Naive B cell (primary cell): ENCODE measurements around the gene HOXA13. TPM values are rescaled to one million over a fixed set of nuclear protein-coding genes. Genes with fewer than 3 reads are reported as not detected.

Experiments used
- ATAC-seq, 2 donors: fragments of 150-1000 bp; cut with Tn5 transposase; 2 replicates each; pipeline ENCODE4 v1.10.0; 2021; ENCODE audit warnings: low read depth in 2 of 2, mild to moderate bottlenecking in 2 of 2, moderate library complexity in 2 of 2
- DNase-seq: peaks from one replicate; pipeline ENCODE4 v3.0.0; 2022
- H3K27ac Mint-ChIP-seq, 6 donors: one replicate each; pipeline ENCODE4 v1.8.0; 2020 to 2022; ENCODE audit warnings: mild to moderate bottlenecking in 6 of 6, mixed read lengths in 6 of 6, moderate library complexity in 5 of 6, inconsistent platforms in 2 of 6
- H3K27me3 Mint-ChIP-seq, 3 donors: one replicate each; pipeline ENCODE4 v1.8.0; 2021 to 2022; ENCODE audit warnings: mixed read lengths in 3 of 3, mild to moderate bottlenecking in 1 of 3
- H3K36me3 Mint-ChIP-seq, 2 donors: one replicate each; pipeline ENCODE4 v1.8.0; 2020 to 2022; ENCODE audit warnings: mixed read lengths in 2 of 2, inconsistent platforms in 1 of 2, mild to moderate bottlenecking in 1 of 2
- H3K4me1 Mint-ChIP-seq, 3 donors: one replicate each; pipeline ENCODE4 v1.8.0; 2020 to 2022; ENCODE audit warnings: mixed read lengths in 3 of 3, inconsistent platforms in 1 of 3, mild to moderate bottlenecking in 1 of 3, moderate library complexity in 1 of 3
- H3K4me3 Mint-ChIP-seq, 8 donors: one replicate each; pipeline ENCODE4 v1.8.0; 2020 to 2022; ENCODE audit warnings: mild to moderate bottlenecking in 8 of 8, mixed read lengths in 8 of 8, moderate library complexity in 8 of 8, inconsistent platforms in 2 of 8
- H3K9me3 Mint-ChIP-seq, 7 donors: one replicate each; pipeline ENCODE4 v1.8.0; 2020 to 2022; ENCODE audit warnings: mixed read lengths in 7 of 7, mild to moderate bottlenecking in 5 of 7, inconsistent platforms in 2 of 7, moderate library complexity in 1 of 7
- polyA plus RNA-seq, 6 donors: library from polyadenylated mRNA; unstranded; fragments of 300-500 nt; fragmentation: Illumina TruSeq; gene quantifications; one replicate each; pipeline ENCODE4 v1.2.3, GENCODE V29; 2021; ENCODE audit warnings: low read depth in 6 of 6

Gene HOXA13
- polyA plus RNA-seq, 6 donors from 2014 or later, result not detected

- Mint-ChIP-seq H3K9me3 (peaks cover 0 to 20% (median 2%) of the 10 kb centered on the region in 7 donors), H3K4me1 (peaks cover 33 to 51% (median 45%) of the 10 kb centered on the region in 3 donors), H3K27me3 (peaks cover 74 to 82% (median 75%) of the 10 kb centered on the region in 3 donors), H3K27ac (peak overlapping the region in 1 of 6 donors; percentile 92), H3K36me3 (peaks cover 0 to 20% of the 10 kb centered on the region in 2 donors), H3K4me3 (peak overlapping the region in 6 of 8 donors; percentile 61 to 88 (median 78))
- ATAC-seq (no peak), DNase-seq (no peak)
Measured at GRCh38 chr7:27149842-27150567, 49.9 kb downstream of the HOXA13 start.

GRCh38 chr7:27148756-27149641 lies 50.9 kb downstream of the HOXA13 start:
- Mint-ChIP-seq H3K36me3 (peaks cover 0 to 13% of the 10 kb centered on the region in 2 donors), H3K27ac (peak overlapping the region in 1 of 6 donors; percentile 82), H3K4me3 (peak overlapping the region in 7 of 8 donors; percentile 71 to 85 (median 79)), H3K9me3 (peaks cover 0 to 11% (median 2%) of the 10 kb centered on the region in 7 donors), H3K4me1 (peaks cover 29 to 43% (median 36%) of the 10 kb centered on the region in 3 donors), H3K27me3 (peaks cover 68 to 81% (median 70%) of the 10 kb centered on the region in 3 donors)
- ATAC-seq (no peak), DNase-seq (no peak)

- no peak for DNase-seq
- peaks cover 29 to 40% (median 36%) of the 10 kb centered on the region in 3 donors for H3K4me1 Mint-ChIP-seq
- peak overlapping the region; percentile 70 to 85 (median 76) for H3K4me3 Mint-ChIP-seq
- peaks cover 0 to 11% (median 2%) of the 10 kb centered on the region in 7 donors for H3K9me3 Mint-ChIP-seq
- peaks cover 0 to 13% of the 10 kb centered on the region in 2 donors for H3K36me3 Mint-ChIP-seq
- peaks cover 60 to 73% (median 67%) of the 10 kb centered on the region in 3 donors for H3K27me3 Mint-ChIP-seq
- no peak for ATAC-seq
- H3K27ac Mint-ChIP-seq, result peak overlapping the region in 2 of 6 donors; percentile 54 to 80
Measured at GRCh38 chr7:27148031-27148755, 51.7 kb downstream of the HOXA13 start.

GRCh38 chr7:27147199-27148030 lies 52.5 kb downstream of the HOXA13 start, which contains the start of gene HOXA6:
Gene HOXA6, minus strand, starts transcription at chr7:27147774. Its CDS starts 25 bp downstream, at chr7:27147749.
- peak within 1 kb of the TSS in 3 of 6 donors; percentile 54 to 80 (median 69) for H3K27ac Mint-ChIP-seq
- H3K4me3 Mint-ChIP-seq, result peak within 1 kb of the TSS; percentile 72 to 85 (median 79)
- peaks cover 65 to 78% (median 69%) of the 10 kb centered on the region in 3 donors for H3K27me3 Mint-ChIP-seq
- DNase-seq, result no peak
- peaks cover 0 to 11% (median 2%) of the 10 kb centered on the region in 7 donors for H3K9me3 Mint-ChIP-seq
- no peak for ATAC-seq
- peaks cover 35 to 42% (median 40%) of the 10 kb centered on the region in 3 donors for H3K4me1 Mint-ChIP-seq
- H3K36me3 Mint-ChIP-seq, result peaks cover 0 to 13% of the 10 kb centered on the region in 2 donors

DNA sequence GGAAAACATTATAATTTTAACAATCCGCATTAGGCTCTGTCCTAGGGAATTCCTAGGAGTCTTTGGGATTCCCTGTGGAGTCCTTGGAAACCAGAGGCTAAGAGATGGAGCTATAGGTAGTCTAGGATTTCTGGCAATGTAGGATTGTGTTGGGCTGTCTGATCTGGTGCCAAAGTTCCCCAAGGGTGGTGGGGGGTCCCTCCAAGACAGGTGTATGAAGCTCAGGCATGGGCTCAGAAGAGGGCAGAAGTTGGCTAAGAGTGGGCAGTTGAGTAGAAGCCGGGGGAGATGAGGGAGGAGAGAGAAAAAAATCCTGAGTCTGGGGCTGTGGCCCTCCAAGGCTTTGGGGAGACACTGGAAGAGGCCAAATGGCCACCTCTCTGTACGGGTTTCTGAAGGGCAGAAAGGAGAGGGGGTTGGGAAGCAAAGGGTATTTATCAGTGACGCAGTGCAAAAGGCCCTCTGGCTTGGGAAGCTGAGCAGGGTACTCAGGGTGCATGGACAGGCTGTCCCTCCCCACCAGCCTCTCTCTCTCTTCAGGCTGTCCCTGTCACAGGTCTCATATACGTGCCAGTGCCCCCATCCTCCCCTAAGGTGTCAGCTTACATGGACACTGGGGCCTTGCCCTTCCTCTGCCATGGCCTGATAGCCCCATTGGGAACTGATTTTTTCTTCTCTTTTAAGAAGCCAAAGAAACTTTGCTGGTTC lies 53.2 kb downstream of the HOXA13 start:
- peak overlapping the region in 2 of 6 donors; percentile 2 to 69 for H3K27ac Mint-ChIP-seq
- H3K4me1 Mint-ChIP-seq, result peaks cover 30 to 40% (median 34%) of the 10 kb centered on the region in 3 donors
- peaks cover 0 to 13% of the 10 kb centered on the region in 2 donors for H3K36me3 Mint-ChIP-seq
- peaks cover 0 to 11% (median 2%) of the 10 kb centered on the region in 7 donors for H3K9me3 Mint-ChIP-seq
- H3K27me3 Mint-ChIP-seq, result peaks cover 67 to 78% (median 67%) of the 10 kb centered on the region in 3 donors
- peak overlapping the region in 6 of 8 donors; percentile 61 to 85 (median 73) for H3K4me3 Mint-ChIP-seq
- ATAC-seq (no peak), DNase-seq (no peak)

GRCh38 chr7:27145914-27146412 lies 53.9 kb downstream of the HOXA13 start:
- peaks cover 23 to 33% (median 28%) of the 10 kb centered on the region in 3 donors for H3K4me1 Mint-ChIP-seq
- H3K9me3 Mint-ChIP-seq, result peaks cover 0 to 8% (median 2%) of the 10 kb centered on the region in 7 donors
- no peak for ATAC-seq
- peaks cover 67 to 75% (median 67%) of the 10 kb centered on the region in 3 donors for H3K27me3 Mint-ChIP-seq
- peaks cover 0 to 13% of the 10 kb centered on the region in 2 donors for H3K36me3 Mint-ChIP-seq
- peak overlapping the region in 2 of 8 donors; percentile 45 to 74 for H3K4me3 Mint-ChIP-seq
- H3K27ac Mint-ChIP-seq, result peak overlapping the region in 1 of 6 donors; percentile 16
- DNase-seq, result no peak

DNA sequence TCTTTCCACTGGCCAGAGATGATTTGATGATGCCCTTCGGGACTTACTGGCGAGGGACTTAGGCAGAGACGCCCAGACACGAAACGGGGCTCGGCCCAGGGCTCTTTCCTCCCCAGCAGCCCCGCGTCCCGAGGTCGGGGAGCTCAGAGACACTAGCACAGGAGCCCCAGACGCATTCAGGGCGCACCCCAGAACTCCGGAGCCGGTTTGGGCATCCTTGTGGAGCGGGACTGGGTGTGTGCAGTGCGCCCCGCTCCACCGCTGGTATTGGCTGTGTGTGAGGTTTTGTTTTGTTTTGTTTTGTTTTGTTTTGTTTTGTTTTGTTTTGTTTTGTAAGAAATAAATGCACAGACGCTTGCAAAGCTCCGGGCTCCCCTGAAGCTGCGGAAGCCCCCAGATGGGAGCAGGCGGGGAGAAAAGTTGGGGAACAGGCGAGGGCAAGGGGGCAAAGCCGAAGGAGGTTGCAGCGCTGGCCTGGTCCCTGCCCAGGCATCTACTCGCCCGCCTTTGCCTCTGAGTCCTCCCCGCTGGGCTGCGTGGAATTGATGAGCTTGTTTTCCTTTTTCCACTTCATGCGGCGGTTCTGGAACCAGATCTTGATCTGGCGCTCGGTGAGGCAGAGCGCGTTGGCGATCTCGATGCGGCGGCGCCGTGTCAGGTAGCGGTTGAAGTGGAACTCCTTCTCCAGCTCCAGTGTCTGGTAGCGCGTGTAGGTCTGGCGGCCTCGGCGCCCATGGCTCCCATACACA lies 54.6 kb downstream of the HOXA13 start:
- peaks cover 17 to 27% (median 21%) of the 10 kb centered on the region in 3 donors for H3K4me1 Mint-ChIP-seq
- DNase-seq (no peak), ATAC-seq (no peak)
- H3K4me3 Mint-ChIP-seq, result peak overlapping the region in 5 of 8 donors; percentile 26 to 73 (median 48)
- peaks cover 0 to 13% of the 10 kb centered on the region in 2 donors for H3K36me3 Mint-ChIP-seq
- H3K27ac Mint-ChIP-seq, result peak overlapping the region in 2 of 6 donors; percentile 44 to 72
- H3K27me3 Mint-ChIP-seq, result peaks cover 62 to 74% (median 62%) of the 10 kb centered on the region in 3 donors
- peaks cover 0 to 8% (median 2%) of the 10 kb centered on the region in 7 donors for H3K9me3 Mint-ChIP-seq

DNA sequence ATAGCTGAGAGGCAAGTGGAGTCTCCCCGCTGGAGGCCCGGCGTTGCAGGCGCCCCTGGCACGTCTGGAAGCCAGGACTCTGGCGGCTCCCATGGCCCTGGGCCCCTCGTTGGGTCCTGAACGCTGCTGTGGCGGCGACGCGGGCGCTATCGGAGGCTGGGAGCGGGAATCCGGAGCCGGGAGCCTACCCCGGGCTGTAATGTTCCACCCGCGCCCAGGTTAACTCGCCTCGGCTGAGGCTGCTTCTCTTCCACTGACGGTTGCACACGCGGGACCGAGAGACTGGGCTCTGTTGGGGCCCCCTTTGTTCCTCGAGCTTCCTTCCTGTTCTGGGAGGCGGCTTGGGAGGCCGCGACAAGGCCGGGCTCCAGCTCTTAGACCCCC lies 55.1 kb downstream of the HOXA13 start:
- H3K4me3 Mint-ChIP-seq, result peak overlapping the region in 3 of 8 donors; percentile 28 to 50 (median 48)

More for the DNA sequence above, 55.1 kb downstream of the HOXA13 start:
- H3K27me3 Mint-ChIP-seq, result peaks cover 60 to 75% (median 62%) of the 10 kb centered on the region in 3 donors
- H3K36me3 Mint-ChIP-seq, result peaks cover 0 to 13% of the 10 kb centered on the region in 2 donors
- H3K4me1 Mint-ChIP-seq, result peaks cover 15 to 24% (median 16%) of the 10 kb centered on the region in 3 donors
- H3K9me3 Mint-ChIP-seq, result peaks cover 0 to 8% (median 2%) of the 10 kb centered on the region in 7 donors
- ATAC-seq (no peak), DNase-seq (no peak)
- H3K27ac Mint-ChIP-seq, result peak overlapping the region in 2 of 6 donors; percentile 72 to 89
